ENCODE measurements around the gene SMIM30.
"Not testable (repeated sequence)": the region's sequence is repeated elsewhere in the genome, so short reads cannot be mapped to it uniquely, and the experiment has no call there.

SMIM30 gene

DNA sequence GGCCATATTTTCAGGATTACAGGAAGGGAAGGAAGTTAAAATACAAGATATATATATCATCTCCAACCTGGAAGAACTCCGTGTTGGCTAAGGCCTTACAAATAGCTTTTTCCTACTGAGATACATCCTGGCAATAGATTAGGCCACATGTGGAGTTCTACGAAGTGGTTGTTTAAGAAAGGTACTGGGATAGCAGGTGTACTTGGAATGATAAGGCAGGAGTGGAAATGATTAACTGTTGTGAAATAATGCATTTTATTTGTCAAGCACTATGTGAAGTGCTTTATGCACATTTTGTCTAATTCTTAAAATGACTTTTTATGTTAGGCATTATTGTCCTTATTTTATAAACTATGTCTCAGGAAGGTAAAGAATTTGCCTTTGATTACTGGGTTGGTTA is 18.9 kb upstream of the SMIM30 start:
- no peaks in the 10 kb centered on the region for H3K27me3 ChIP-seq (ENCODE audit: control insufficient read depth, insufficient read depth, low read length)

DNA sequence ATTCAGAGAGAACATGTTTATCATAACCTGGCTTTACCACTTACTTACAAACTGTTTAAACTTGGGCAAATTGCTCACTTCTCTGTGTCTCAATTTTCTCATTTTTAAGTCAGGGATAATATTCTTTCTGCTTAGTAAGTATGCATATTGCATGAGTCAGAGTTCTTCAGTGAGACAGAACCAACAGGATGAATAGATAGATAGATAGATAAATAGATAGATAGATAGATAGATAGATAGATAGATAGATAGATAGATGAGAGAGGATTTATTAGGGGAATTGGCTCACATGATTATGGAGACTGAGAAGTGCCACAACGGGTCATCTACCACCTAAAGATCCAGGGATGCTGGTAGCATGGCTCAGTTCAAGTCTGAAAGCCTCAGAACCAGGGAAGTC is 15.7 kb upstream of the SMIM30 start:
- Histone ChIP-seq H3K36me3 (ENCODE audit: control insufficient read depth, insufficient read depth, low read length) (no peaks in the 10 kb centered on the region), H3K27me3 (ENCODE audit: control insufficient read depth, insufficient read depth, low read length) (no peaks in the 10 kb centered on the region), H3K9me3 (ENCODE audit: control insufficient read depth, insufficient read depth, low read length) (no peaks in the 10 kb centered on the region), H3K4me3 (ENCODE audit: low read depth, low read length) (no peak overlapping the region), H3K9ac (ENCODE audit: low read depth, low read length) (no peak overlapping the region), H3K4me1 (ENCODE audit: control insufficient read depth, insufficient read depth, low read length) (no peaks in the 10 kb centered on the region)

More for the DNA sequence above, 18.9 kb upstream of the SMIM30 start:
- no peaks in the 10 kb centered on the region for H3K9me3 ChIP-seq (ENCODE audit: control insufficient read depth, insufficient read depth, low read length)
- no peak overlapping the region for H3K9ac ChIP-seq (ENCODE audit: low read depth, low read length)
- no peaks in the 10 kb centered on the region for H3K4me1 ChIP-seq (ENCODE audit: control insufficient read depth, insufficient read depth, low read length)
- no peak overlapping the region for H3K4me3 ChIP-seq (ENCODE audit: low read depth, low read length)
- H3K36me3 ChIP-seq (ENCODE audit: control insufficient read depth, insufficient read depth, low read length) = no peaks in the 10 kb centered on the region

DNA sequence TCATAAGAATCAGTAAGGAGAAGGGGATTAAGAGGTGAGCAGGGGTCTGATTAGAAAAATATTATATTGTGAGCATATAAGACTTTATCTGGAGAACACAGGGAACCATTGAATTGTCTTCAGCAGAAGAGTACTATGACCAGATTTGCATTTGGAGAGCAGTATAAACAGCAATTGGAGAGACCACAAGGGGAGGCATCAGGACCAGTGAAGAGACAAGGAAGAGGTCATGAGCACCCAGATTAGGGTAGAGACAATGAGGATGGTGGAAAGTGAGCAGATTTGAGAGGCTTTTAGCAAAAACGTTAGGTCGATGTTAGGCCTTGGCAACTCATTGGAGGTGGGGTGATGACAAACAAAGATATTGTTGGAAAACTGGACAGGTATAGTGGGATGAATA is 13.0 kb upstream of the SMIM30 start:
- H3K27me3 ChIP-seq (ENCODE audit: control insufficient read depth, insufficient read depth, low read length) = no peaks in the 10 kb centered on the region
- no peak overlapping the region for H3K4me3 ChIP-seq (ENCODE audit: low read depth, low read length)
- H3K36me3 ChIP-seq (ENCODE audit: control insufficient read depth, insufficient read depth, low read length) = no peaks in the 10 kb centered on the region
- H3K9ac ChIP-seq (ENCODE audit: low read depth, low read length) = no peak overlapping the region
- H3K9me3 ChIP-seq (ENCODE audit: control insufficient read depth, insufficient read depth, low read length) = no peaks in the 10 kb centered on the region
- H3K4me1 ChIP-seq (ENCODE audit: control insufficient read depth, insufficient read depth, low read length) = no peaks in the 10 kb centered on the region

DNA sequence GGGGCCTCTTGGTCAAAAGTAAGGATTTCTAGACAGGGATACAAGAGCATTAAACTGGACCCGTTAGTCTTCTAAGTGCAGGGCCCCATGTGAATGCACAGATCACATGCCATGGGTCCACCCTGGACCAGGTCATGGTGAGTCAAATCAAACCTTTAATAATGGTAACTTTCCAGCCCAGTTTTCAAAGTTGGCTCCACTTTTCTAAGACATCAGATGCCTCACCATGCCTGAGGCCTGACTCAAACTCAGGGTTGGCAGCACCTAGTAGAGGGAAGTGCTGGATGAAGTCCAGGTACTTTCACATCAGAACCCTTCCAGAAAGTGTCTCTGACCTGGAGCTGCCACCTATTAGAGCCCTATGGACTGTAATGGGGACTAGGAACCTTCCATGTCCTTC is 9.7 kb upstream of the SMIM30 start:
- Histone ChIP-seq H3K4me3 (ENCODE audit: low read depth, low read length) (no peak overlapping the region), H3K4me1 (ENCODE audit: control insufficient read depth, insufficient read depth, low read length) (no peaks in the 10 kb centered on the region), H3K9me3 (ENCODE audit: control insufficient read depth, insufficient read depth, low read length) (no peaks in the 10 kb centered on the region), H3K9ac (ENCODE audit: low read depth, low read length) (no peak overlapping the region), H3K36me3 (ENCODE audit: control insufficient read depth, insufficient read depth, low read length) (no peaks in the 10 kb centered on the region), H3K27me3 (ENCODE audit: control insufficient read depth, insufficient read depth, low read length) (no peaks in the 10 kb centered on the region)

- Histone ChIP-seq H3K9ac (ENCODE audit: low read depth, low read length) (no peak overlapping the region), H3K4me1 (ENCODE audit: control insufficient read depth, insufficient read depth, low read length) (no peaks in the 10 kb centered on the region), H3K9me3 (ENCODE audit: control insufficient read depth, insufficient read depth, low read length) (no peaks in the 10 kb centered on the region), H3K36me3 (ENCODE audit: control insufficient read depth, insufficient read depth, low read length) (no peaks in the 10 kb centered on the region), H3K27me3 (ENCODE audit: control insufficient read depth, insufficient read depth, low read length) (no peaks in the 10 kb centered on the region), H3K4me3 (ENCODE audit: low read depth, low read length) (no peak overlapping the region)
These were observed 7.4 kb upstream of the SMIM30 start for GRCh38 chr7:113125728-113126127.

- H3K27me3 ChIP-seq (ENCODE audit: control insufficient read depth, insufficient read depth, low read length) = peaks cover 4% of the 10 kb centered on the region
- H3K4me1 ChIP-seq (ENCODE audit: control insufficient read depth, insufficient read depth, low read length) = peaks cover 3% of the 10 kb centered on the region
- no peaks in the 10 kb centered on the region for H3K9me3 ChIP-seq (ENCODE audit: control insufficient read depth, insufficient read depth, low read length)
- no peak overlapping the region for H3K4me3 ChIP-seq (ENCODE audit: low read depth, low read length)
- no peaks in the 10 kb centered on the region for H3K36me3 ChIP-seq (ENCODE audit: control insufficient read depth, insufficient read depth, low read length)
- no peak overlapping the region for H3K9ac ChIP-seq (ENCODE audit: low read depth, low read length)
These were observed 4.4 kb upstream of the SMIM30 start for GRCh38 chr7:113122744-113123143.

- peaks cover 3% of the 10 kb centered on the region for H3K4me1 ChIP-seq (ENCODE audit: control insufficient read depth, insufficient read depth, low read length)
- H3K27me3 ChIP-seq (ENCODE audit: control insufficient read depth, insufficient read depth, low read length) = peaks cover 4% of the 10 kb centered on the region
- no peak overlapping the region for H3K4me3 ChIP-seq (ENCODE audit: low read depth, low read length)
- H3K9ac ChIP-seq (ENCODE audit: low read depth, low read length) = no peak overlapping the region
- no peaks in the 10 kb centered on the region for H3K36me3 ChIP-seq (ENCODE audit: control insufficient read depth, insufficient read depth, low read length)
- H3K9me3 ChIP-seq (ENCODE audit: control insufficient read depth, insufficient read depth, low read length) = no peaks in the 10 kb centered on the region
These were observed 2.3 kb upstream of the SMIM30 start for GRCh38 chr7:113120647-113121046.

- Histone ChIP-seq H3K9ac (ENCODE audit: low read depth, low read length) (no peak overlapping the region), H3K4me3 (ENCODE audit: low read depth, low read length) (no peak overlapping the region)
These were observed 1.1 kb upstream of the SMIM30 start for GRCh38 chr7:113119429-113119828.

DNA sequence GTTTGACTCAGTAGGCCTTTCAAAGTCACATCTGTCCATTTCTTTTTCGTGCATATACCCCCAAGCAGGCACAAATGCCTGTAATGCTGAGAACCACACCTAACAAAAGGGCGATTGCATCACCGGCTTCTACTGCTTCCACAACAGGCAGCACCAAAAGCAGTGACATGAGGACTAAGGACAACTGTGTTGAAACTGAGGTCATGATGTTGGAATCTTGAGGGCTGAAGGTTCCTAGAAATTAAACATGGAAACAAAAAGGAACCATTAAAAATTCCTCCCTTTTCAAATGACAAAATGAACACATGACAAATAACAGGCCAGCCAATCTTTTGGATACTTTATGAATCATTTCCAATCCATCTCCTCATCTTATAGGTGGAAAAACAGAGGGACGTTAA is 980 bp downstream of the SMIM30 start:
- not testable (repeated sequence) for H3K36me3 ChIP-seq (ENCODE audit: control insufficient read depth, insufficient read depth, low read length); H3K9me3 ChIP-seq (ENCODE audit: control insufficient read depth, insufficient read depth, low read length); H3K4me1 ChIP-seq (ENCODE audit: control insufficient read depth, insufficient read depth, low read length); H3K9ac ChIP-seq (ENCODE audit: low read depth, low read length); H3K27me3 ChIP-seq (ENCODE audit: control insufficient read depth, insufficient read depth, low read length)
- peak overlapping the region; percentile 86 for H3K4me3 ChIP-seq (ENCODE audit: low read depth, low read length)

More at GRCh38 chr7:113119429-113119828, 1.1 kb upstream of the SMIM30 start:
- Histone ChIP-seq H3K36me3 (ENCODE audit: control insufficient read depth, insufficient read depth, low read length) (no peaks in the 10 kb centered on the region), H3K27me3 (ENCODE audit: control insufficient read depth, insufficient read depth, low read length) (peaks cover 4% of the 10 kb centered on the region), H3K9me3 (ENCODE audit: control insufficient read depth, insufficient read depth, low read length) (no peaks in the 10 kb centered on the region), H3K4me1 (ENCODE audit: control insufficient read depth, insufficient read depth, low read length) (peaks cover 3% of the 10 kb centered on the region)

GRCh38 chr7:113113912-113114311 is 4.4 kb downstream of the SMIM30 start:
- Histone ChIP-seq H3K36me3 (ENCODE audit: control insufficient read depth, insufficient read depth, low read length) (no peaks in the 10 kb centered on the region), H3K9me3 (ENCODE audit: control insufficient read depth, insufficient read depth, low read length) (no peaks in the 10 kb centered on the region), H3K27me3 (ENCODE audit: control insufficient read depth, insufficient read depth, low read length) (peaks cover under 1% of the 10 kb centered on the region), H3K4me1 (ENCODE audit: control insufficient read depth, insufficient read depth, low read length) (peaks cover under 1% of the 10 kb centered on the region), H3K9ac (ENCODE audit: low read depth, low read length) (no peak overlapping the region), H3K4me3 (ENCODE audit: low read depth, low read length) (no peak overlapping the region)

- Histone ChIP-seq H3K4me3 (ENCODE audit: low read depth, low read length) (no peak overlapping the region), H3K9ac (ENCODE audit: low read depth, low read length) (no peak overlapping the region), H3K4me1 (ENCODE audit: control insufficient read depth, insufficient read depth, low read length) (no peaks in the 10 kb centered on the region), H3K36me3 (ENCODE audit: control insufficient read depth, insufficient read depth, low read length) (no peaks in the 10 kb centered on the region), H3K27me3 (ENCODE audit: control insufficient read depth, insufficient read depth, low read length) (no peaks in the 10 kb centered on the region), H3K9me3 (ENCODE audit: control insufficient read depth, insufficient read depth, low read length) (no peaks in the 10 kb centered on the region)
These were observed 8.6 kb downstream of the SMIM30 start for GRCh38 chr7:113109718-113110117.

DNA sequence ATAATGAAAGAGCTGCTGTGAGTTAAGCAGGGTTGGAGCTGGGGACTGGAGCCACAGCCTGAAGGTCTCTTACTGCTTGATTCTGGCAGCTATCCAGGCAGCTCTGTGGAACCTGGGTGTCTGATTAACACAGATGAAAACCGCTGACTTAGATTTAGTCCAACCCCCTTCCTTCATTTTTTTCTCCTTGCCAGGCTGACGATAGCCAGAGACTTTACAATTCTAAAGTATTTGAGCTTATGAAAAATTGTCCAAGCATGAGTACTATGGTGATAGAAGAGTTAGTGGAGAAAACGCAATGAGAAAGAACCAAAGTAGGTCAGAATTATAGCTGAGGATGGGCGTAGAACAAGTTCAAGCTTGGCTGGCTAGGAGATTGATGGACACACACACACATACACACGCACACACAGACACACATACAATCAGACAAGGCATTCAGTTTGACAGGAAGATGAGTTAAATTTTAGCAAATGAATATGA is 18.2 kb downstream of the SMIM30 start:
- H3K4me3 ChIP-seq (ENCODE audit: low read depth, low read length) = no peak overlapping the region
- H3K9me3 ChIP-seq (ENCODE audit: control insufficient read depth, insufficient read depth, low read length) = no peaks in the 10 kb centered on the region
- H3K4me1 ChIP-seq (ENCODE audit: control insufficient read depth, insufficient read depth, low read length) = no peaks in the 10 kb centered on the region
- H3K9ac ChIP-seq (ENCODE audit: low read depth, low read length) = no peak overlapping the region
- no peaks in the 10 kb centered on the region for H3K27me3 ChIP-seq (ENCODE audit: control insufficient read depth, insufficient read depth, low read length)
- no peaks in the 10 kb centered on the region for H3K36me3 ChIP-seq (ENCODE audit: control insufficient read depth, insufficient read depth, low read length)

All from iPS-15b (cell line).